Gastroesophageal sphincter (tissue), 4 donors: ENCODE data around the gene RUSF1. TPM values are rescaled to one million over a fixed set of nuclear protein-coding genes. Genes with fewer than 3 reads are reported as not detected.

ENCODE experiments used
- ATAC-seq: fragments of 150-250 bp; one replicate; pipeline ENCODE4 v1.9.1; 2016; ENCODE audit warnings: mild to moderate bottlenecking, moderate library complexity
- H3K27ac ChIP-seq, 4 donors: fragments of 200-600 bp; sonication (generic) in 3 of 4; 1 replicate in 3 of 4; 2 replicates in 1 of 4; pipeline ENCODE4 v1.5.1; 2016 to 2019
- H3K27me3 ChIP-seq: fragments of 200-600 bp; sonication (generic); one replicate; pipeline ENCODE4 v1.5.1; 2019
- H3K36me3 ChIP-seq, 2 donors: fragments of 200-600 bp; sonication (generic); one replicate each; pipeline ENCODE4 v1.5.1; 2019; ENCODE audit warnings: control low read depth in 1 of 2
- H3K4me1 ChIP-seq, 3 donors: fragments of 200-600 bp; sonication (generic); 1 replicate in 2 of 3; 2 replicates in 1 of 3; pipeline ENCODE4 v1.5.1; 2016 to 2019; ENCODE audit warnings: control low read depth in 2 of 3
- H3K4me3 ChIP-seq, 2 donors: fragments of 200-600 bp; sonication (generic); one replicate each; pipeline ENCODE4 v1.5.1; 2019; ENCODE audit warnings: mild to moderate bottlenecking in 1 of 2, moderate library complexity in 1 of 2
- H3K9me3 ChIP-seq, 3 donors: fragments of 200-600 bp; sonication (generic); one replicate each; pipeline ENCODE4 v1.5.1; 2017 to 2019; ENCODE audit warnings: control low read depth in 2 of 3
- CTCF ChIP-seq, 4 experiments: fragments of 200-600 bp in 2 of 4; fragments of 450-650 bp in 2 of 4; sonication (generic) in 1 of 4; IDR thresholded peaks; one replicate each; pipeline ENCODE4 v1.5.1; 2017 to 2019; ENCODE audit warnings: antibody characterized with exemption in 4 of 4, mild to moderate bottlenecking in 2 of 4, moderate library complexity in 2 of 4
- EP300 ChIP-seq: sonication (generic); formaldehyde crosslinking; IDR thresholded peaks from one replicate; pipeline ENCODE4 v1.6.1; 2017; ENCODE audit warnings: antibody characterized with exemption, mild to moderate bottlenecking
- POLR2A ChIP-seq, 2 donors: fragments of 450-650 bp; IDR thresholded peaks; one replicate each; pipeline ENCODE4 v1.6.1; 2017; ENCODE audit warnings: antibody characterized with exemption in 2 of 2, mild to moderate bottlenecking in 2 of 2, moderate library complexity in 1 of 2
- POLR2AphosphoS5 ChIP-seq: sonication (generic); formaldehyde crosslinking; IDR thresholded peaks from one replicate; pipeline ENCODE4 v1.6.1; 2017; ENCODE audit warnings: antibody characterized with exemption
- WGBS, 2 donors: methylation state at CpG; one replicate each; pipeline ENCODE4 v1.1.5; 2018; ENCODE audit warnings: low coverage in 1 of 2; 5-methylcytosine and 5-hydroxymethylcytosine counted together
- total RNA-seq, 4 donors: library from RNA; depleted of rRNA; stranded (reverse); fragments of >200 nt; gene quantifications; one replicate each; pipeline ENCODE4 v1.1.0, GENCODE V29; 2016

RUSF1 gene
- total RNA-seq, 4 donors from 2014 or later, result 31.4 to 49.7 (median 43.3) TPM

DNA sequence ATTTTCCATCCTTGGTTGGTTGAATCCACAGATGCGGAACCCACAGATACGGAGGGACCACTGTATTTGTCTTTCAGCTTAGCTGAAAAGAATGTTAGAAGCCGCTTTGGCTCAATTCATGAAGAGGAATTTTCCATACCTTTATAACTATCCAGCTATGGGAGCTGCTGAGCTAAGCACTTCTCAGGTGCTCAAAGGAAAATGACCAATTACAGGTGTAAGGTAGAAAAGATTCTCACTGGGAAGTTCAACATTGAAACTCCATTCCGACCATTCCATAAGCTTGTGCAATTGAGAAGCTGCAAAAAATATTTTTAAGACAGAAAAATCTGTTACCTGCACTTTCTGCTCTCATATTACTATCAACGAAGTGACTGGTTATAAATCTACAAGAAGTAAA is 22.2 kb upstream of the RUSF1 start:
- H3K4me1 ChIP-seq, result peaks cover 0 to 19% (median 6%) of the 10 kb centered on the region in 3 donors
- ATAC-seq, result no peak
- no peaks in the 10 kb centered on the region for H3K9me3 ChIP-seq
- H3K27ac ChIP-seq, result no peak overlapping the region
- no peak for TF ChIP-seq EP300
- TF ChIP-seq POLR2AphosphoS5, result no peak
- TF ChIP-seq POLR2A (IDR thresholded peaks at IDR 0.05), result no peak
- TF ChIP-seq CTCF (IDR thresholded peaks at IDR 0.05), result no peak
- H3K36me3 ChIP-seq, result no peaks in the 10 kb centered on the region
- peaks cover 64% of the 10 kb centered on the region for H3K27me3 ChIP-seq
- H3K4me3 ChIP-seq, result no peak overlapping the region
- 71 to 85% methylated on average over 3 to 4 of the region's 5 CpGs for WGBS, 2 donors

- peaks cover 0 to 19% (median 6%) of the 10 kb centered on the region in 3 donors for H3K4me1 ChIP-seq
- 27 to 28% methylated on average over 8 to 11 of the region's 17 CpGs for WGBS, 2 donors
- TF ChIP-seq POLR2AphosphoS5, result no peak
- TF ChIP-seq POLR2A (IDR thresholded peaks at IDR 0.05), result no peak
- TF ChIP-seq CTCF (IDR thresholded peaks at IDR 0.05), result no peak
- TF ChIP-seq EP300, result no peak
- H3K9me3 ChIP-seq, result no peaks in the 10 kb centered on the region
- H3K36me3 ChIP-seq, result no peaks in the 10 kb centered on the region
- peak overlapping the region in 2 of 4 donors; percentile 66 to 69 for H3K27ac ChIP-seq
- peak overlapping the region in 1 of 2 donors; percentile 53 for H3K4me3 ChIP-seq
- H3K27me3 ChIP-seq, result peaks cover 60% of the 10 kb centered on the region
- ATAC-seq, result no peak
These were observed 21.7 kb upstream of the RUSF1 start for GRCh38 chr16:31529937-31530312.

DNA sequence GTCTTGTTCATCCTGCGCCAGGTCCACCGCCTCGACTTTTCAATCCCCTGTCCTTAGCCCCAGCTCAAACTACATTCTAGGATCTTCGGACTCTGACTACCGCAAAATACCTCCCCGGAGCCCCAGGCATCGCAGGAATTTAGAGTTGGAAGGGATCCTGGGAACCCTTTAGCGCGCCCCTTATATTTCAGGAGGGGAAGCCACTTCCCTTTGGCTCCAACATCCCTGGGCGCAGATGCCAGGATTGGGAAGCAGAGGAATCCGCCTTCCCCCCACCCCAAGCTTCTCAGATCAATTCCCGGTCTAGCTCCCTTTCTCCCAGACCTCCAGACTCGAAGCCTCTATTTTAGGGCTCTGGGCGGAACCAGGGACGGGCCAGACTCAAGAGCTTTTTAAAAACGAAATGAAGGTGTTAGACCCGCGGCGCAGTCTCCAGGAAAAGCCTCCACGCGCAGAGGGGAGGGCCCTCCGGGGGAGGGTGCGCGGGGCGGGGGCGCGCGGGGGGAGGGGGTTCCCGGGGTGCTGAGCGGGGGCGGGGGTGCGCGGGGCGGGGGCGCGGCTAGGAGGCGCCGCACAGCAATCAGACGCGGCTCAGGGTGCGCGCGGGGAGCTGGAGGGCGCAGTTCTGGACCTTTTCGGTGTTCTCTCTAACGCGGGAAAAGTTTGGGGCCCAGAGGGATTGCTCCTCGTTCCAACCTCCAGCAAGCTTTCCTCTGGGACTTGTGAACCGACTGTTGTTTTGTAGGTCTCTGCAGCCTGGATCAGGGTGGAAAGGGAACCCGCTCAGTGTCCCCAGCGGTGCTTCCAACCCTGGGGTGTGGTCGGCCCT is 21.1 kb upstream of the RUSF1 start:
- Histone ChIP-seq H3K4me1 (peaks cover 0 to 19% (median 6%) of the 10 kb centered on the region in 3 donors), H3K27ac (peak overlapping the region in 3 of 4 donors; percentile 24 to 69 (median 66)), H3K9me3 (no peaks in the 10 kb centered on the region), H3K36me3 (no peaks in the 10 kb centered on the region), H3K27me3 (peaks cover 54% of the 10 kb centered on the region), H3K4me3 (peak overlapping the region; percentile 18 to 53)
- WGBS, 2 donors, result 0% methylated on average over 8 of the region's 52 CpGs; no CpG with 5 or more reads in 1 of the 2 donors
- ATAC-seq, result peak; percentile 48
- TF ChIP-seq POLR2A (IDR thresholded peaks at IDR 0.05) (no peak), CTCF (IDR thresholded peaks at IDR 0.05) (no peak), POLR2AphosphoS5 (no peak), EP300 (no peak)

DNA sequence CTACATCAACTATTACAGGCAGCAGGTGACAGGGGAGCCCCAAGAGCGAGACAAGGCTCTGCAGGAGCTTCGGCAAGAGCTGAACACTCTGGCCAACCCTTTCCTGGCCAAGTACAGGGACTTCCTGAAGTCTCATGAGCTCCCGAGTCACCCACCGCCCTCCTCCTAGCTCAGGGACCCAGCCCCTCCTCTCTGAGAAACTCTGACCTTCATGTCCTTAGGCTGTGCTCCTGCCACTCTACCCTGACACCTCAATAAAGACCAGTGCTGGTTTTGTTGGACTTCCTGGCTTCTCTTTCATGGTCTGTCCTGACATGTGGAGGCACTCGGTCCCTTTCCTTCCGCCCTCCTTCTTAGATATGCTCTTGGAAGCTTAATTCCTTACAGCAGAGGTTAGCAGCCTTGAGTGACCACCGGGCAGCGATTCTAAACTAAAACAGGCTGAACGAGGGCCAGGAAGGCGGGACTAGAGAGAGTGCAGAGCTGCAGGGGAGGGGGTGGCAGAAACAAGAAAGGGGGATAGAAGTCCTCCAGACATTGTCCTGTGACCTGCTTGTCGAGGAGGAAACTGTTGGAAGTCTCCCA is 20.4 kb upstream of the RUSF1 start:
- peak overlapping the region in 2 of 4 donors; percentile 66 to 69 for H3K27ac ChIP-seq
- peaks cover 47% of the 10 kb centered on the region for H3K27me3 ChIP-seq
- ATAC-seq, result peak; percentile 10
- no peaks in the 10 kb centered on the region for H3K9me3 ChIP-seq
- peak overlapping the region in 1 of 2 donors; percentile 53 for H3K4me3 ChIP-seq
- TF ChIP-seq CTCF (IDR thresholded peaks at IDR 0.05), result no peak
- no peak for TF ChIP-seq POLR2AphosphoS5
- TF ChIP-seq POLR2A (IDR thresholded peaks at IDR 0.05), result no peak
- no peak for TF ChIP-seq EP300
- 6 to 46% methylated on average over 5 to 6 of the region's 11 CpGs for WGBS, 2 donors
- H3K36me3 ChIP-seq, result no peaks in the 10 kb centered on the region
- peaks cover 0 to 19% (median 6%) of the 10 kb centered on the region in 3 donors for H3K4me1 ChIP-seq
